Amygdala (tissue), 56 donors: ENCODE measurements around the gene ACSF2.
"Not testable (repeated sequence)": the region's sequence is repeated elsewhere in the genome, so short reads cannot be mapped to it uniquely, and the experiment has no call there.

Experiments used
- DNase-seq, 56 donors: peaks; one replicate each; lab custom pipeline; 2025; lab: John Stamatoyannopoulos, UW

The ACSF2 gene

DNA sequence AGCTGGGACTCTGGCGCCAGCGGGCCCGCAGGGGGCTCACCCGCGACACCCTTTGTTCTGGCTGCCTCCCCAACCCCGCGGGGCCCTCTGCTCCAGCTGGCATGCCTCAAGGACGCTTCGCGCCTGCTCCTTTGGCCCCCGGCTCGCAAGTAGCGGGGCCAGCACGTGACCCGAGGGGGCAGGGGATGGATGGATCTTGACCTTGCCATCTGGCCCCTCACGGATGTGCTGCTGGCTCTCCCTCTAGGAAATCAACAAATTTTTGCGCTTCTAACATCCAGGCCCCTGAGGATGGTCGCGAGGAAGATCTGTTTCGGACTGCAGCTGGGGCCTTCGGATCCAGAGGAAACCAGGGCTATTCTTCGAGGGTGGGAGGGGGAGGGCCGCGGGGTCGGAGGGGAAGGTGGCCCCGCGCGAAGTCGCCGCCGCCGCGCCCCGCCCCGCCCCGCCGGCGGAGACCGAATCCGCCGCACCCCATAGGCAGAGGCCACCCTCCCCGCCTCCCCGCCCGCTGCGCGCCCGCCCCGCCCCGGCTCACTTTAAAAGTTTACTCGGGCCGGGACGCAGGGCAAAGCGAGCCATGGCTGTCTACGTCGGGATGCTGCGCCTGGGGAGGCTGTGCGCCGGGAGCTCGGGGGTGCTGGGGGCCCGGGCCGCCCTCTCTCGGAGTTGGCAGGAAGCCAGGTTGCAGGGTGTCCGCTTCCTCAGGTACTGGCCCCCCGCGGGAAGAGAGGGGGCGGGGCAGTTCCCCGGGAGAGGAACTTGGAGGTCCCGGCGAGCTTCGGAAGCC, at the start of gene ACSF2:
Gene ACSF2 (plus strand): TSS at position 537 of the 790 bp plus-strand sequence. CDS start 44 bp downstream, at position 581.
- peak in 24 of 56 donors; percentile 3 to 69 (median 16) for DNase-seq

- DNase-seq = no peak
Measured at GRCh38 chr17:50379351-50380132, 46.5 kb upstream of the ACSF2 start.

DNA sequence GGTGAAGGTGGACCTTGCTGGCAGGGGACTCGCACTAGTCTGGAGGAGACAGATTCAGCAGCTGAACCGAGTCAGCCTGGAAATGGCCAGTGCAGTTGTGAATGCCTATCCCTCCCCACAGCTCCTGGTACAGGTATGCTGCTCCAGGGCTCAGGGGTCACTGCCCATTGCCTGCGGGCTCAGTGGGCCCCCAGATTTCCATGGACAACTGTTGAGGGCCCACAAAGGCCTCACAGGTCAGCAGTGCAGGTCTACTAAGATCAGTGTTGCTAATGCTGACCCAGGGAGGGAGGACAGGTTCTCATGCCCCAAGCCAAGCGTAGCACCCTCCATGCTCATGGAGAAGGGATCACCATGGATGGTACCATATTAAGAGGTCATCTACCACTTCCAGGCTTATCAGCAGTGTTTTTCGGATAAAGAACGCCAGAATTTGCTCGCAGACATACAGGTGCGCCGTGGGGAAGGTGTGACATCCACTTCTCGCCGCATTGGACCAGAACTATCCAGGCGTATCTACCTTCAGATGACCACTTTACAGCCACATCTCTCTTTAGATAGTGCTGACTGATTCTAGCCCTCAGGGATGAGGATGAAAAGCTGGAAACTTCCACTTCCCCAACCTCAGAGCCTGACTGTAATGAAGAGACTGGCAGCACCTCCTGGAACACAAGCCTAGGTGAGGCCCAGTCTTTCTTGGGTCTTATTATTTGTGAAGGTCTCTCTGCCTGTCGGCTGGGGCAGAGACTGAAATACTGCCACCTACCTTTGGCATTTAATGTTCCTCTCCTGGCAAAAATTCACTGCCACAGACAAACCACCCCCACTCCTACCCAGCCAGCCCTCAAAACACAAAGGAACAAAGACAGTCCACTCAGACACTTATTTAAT, 45.4 kb upstream of the ACSF2 start:
- no peak for DNase-seq

- DNase-seq = no peak
Measured at GRCh38 chr17:50381260-50381815, 44.7 kb upstream of the ACSF2 start.

GRCh38 chr17:50381920-50382319, 44.1 kb upstream of the ACSF2 start:
- DNase-seq = no peak

GRCh38 chr17:50382931-50383330, 43.1 kb upstream of the ACSF2 start:
- no peak for DNase-seq

DNA sequence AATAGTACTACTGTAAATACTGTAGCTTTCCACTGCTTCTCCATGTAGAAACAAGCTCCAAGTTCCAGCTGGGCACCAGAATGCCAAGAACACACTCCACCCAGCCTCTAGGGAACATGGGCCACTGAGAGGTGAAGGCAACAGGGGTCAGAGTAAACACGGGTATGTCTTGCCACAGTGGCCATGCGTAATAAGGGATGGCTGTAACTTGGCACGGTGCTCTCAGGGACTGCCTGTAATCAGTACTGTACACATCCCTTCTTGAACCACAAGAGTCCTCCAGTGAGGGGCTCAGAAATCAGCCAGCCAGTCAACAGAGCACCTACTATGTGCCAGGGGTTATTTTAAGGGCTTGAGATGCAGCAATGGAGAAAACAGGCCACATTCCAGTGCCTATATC, 39.5 kb upstream of the ACSF2 start:
- DNase-seq = no peak

GRCh38 chr17:50388728-50389127, 37.3 kb upstream of the ACSF2 start:
- no peak for DNase-seq

- DNase-seq = no peak
Measured at GRCh38 chr17:50389534-50389933, 36.5 kb upstream of the ACSF2 start.

DNA sequence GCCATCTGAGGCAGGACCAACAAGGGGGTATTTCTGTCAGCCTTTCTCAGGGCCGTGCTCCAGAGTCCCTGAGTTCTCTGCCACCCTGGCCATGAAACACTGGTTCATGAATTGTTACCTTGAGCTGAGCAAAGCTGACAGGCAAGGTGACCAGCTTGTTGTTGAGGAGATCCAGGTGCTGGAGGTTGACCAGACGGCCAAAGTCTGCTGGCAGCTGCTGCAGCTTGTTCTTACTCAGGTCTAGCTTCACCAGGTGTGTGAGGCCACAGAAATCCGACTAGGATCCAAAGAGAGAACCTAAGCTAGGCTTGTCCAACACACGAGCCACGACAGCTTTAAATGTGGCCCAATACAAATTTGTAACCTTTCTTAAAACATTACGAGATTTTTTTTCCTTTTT, 33.4 kb upstream of the ACSF2 start:
- no peak for DNase-seq

DNA sequence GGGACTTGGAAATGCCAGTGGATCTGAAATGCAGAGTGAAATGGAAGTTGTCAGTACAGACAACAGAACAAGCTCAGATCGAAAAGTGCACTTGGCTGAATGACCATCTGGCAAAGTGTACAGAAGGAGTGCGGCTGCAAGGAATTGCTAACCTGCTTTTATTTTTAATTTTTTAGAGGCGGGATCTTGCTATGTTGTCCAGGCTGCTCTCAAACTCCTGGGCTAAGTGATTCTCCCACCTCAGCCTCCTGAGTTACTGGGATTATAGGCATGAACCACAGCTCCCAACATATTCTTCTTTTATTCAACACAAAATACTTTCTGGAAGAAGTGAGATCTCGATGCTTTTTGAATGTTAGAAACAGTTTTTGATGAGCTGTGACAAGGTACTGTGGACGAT, 32.3 kb upstream of the ACSF2 start:
- no peak for DNase-seq

DNA sequence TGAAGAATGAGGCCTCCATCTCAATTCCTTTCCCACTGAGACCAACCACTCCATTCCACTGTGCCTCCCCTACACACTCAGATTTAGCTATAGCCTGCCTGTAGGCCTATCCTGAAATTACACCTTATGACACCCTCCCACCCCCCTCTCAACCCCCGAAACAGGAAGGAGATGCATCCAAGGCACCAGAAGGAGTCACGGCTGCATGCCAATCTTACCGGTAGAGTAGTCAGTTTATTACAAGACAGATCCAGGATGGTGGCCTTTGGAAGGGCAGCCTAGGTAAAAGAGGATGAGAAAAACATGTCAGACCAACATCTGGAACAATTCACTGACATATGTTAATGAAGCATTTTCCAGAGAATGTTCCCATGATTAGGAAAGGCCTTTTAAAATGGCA, 31.3 kb upstream of the ACSF2 start:
- no peak for DNase-seq

GRCh38 chr17:50396261-50397110, 29.5 kb upstream of the ACSF2 start:
- peak in 3 of 56 donors; percentile 22 to 45 (median 34) for DNase-seq

DNA sequence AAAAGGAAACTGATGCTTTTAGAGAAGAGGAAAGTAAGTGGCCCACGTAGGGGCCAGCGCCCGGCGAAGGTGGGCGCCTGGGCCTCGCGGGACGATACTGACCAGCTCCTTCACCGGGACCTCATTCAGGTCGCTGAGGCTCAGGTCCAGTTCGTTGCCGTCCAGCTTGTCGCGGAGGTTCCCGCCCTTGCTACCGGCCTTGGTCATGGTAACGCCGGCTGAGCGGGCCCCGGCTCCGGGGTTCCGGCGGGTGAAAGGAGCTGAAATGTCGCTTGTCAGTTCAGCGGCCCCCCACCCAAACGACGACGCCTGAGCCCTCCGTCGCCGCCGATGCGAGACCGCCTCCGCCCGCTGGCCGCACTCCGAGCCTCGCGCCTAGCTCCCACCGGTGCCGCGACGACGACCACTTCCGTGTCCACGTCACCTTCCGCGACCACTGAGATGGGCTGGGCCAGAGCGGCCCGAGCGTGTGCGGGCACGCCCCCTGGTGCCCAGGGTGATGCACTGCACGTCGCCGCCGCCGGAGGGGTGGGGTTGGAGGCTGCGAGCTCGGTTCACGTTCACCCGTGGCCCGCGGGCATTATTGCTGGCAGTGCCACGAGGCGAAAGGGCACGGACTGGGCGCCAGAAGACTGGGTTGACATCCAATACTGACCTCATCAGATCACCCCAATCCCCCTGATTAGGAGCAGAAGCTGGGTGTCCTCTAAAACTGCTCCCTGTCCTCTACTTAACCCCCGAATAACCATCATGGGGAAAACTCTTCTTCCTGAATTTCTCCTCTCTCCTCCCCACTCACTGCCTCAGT, 28.7 kb upstream of the ACSF2 start, which contains the start of gene LRRC59:
Gene LRRC59 (minus strand): TSS at position 413 of the 808 bp plus-strand sequence. CDS start 206 bp downstream, at position 207.
- DNase-seq = peak; percentile 34 to 88 (median 71)

DNA sequence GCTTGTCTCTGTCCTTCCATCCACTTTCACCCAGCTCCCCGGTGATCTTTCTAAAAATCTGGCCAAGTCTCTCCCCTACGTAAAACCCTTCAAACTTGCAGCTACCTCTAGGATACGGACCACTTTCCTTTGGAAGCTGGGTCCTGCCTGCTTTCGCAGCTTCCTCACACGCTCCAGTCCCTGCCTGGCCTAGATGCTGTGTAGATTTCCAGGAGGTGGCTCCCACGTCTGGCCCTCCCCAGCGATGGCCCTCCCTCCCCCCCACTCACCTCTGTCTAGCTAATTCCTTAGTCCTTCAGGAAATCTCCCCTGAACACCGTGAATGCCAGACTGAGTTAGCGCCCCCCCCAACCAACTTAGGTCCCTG, 28.1 kb upstream of the ACSF2 start:
- no peak for DNase-seq

GRCh38 chr17:50398672-50399071, 27.3 kb upstream of the ACSF2 start:
- not testable (repeated sequence) for DNase-seq

GRCh38 chr17:50399591-50399990, 26.4 kb upstream of the ACSF2 start:
- DNase-seq = not testable (repeated sequence)

- not testable (repeated sequence) for DNase-seq
Measured at GRCh38 chr17:50405351-50405750, 20.7 kb upstream of the ACSF2 start.
